Effector memory CD8-positive, alpha-beta T cell (primary cell): ENCODE measurements around the gene PRG2.

Experiments
- ATAC-seq: fragments of 150-1000 bp; cut with Tn5 transposase; replicated peaks from 2 replicates; pipeline ENCODE4 v1.10.0; 2021; ENCODE audit warnings: mild to moderate bottlenecking, moderate library complexity
- DNase-seq, 3 experiments: peaks; one replicate each; pipeline ENCODE4 v3.0.0; 2021
- H3K27ac Mint-ChIP-seq, 2 donors: one replicate each; pipeline ENCODE4 v1.8.0; 2022; ENCODE audit warnings: mild to moderate bottlenecking in 2 of 2, mixed read lengths in 2 of 2, moderate library complexity in 2 of 2
- H3K27me3 Mint-ChIP-seq, 2 donors: one replicate each; pipeline ENCODE4 v1.8.0; 2022; ENCODE audit warnings: mixed read lengths in 2 of 2
- H3K36me3 Mint-ChIP-seq: one replicate; pipeline ENCODE4 v1.8.0; 2022; ENCODE audit warnings: mild to moderate bottlenecking, moderate library complexity, mixed read lengths; ENCODE audit not compliant: insufficient read depth
- H3K4me1 Mint-ChIP-seq, 2 donors: one replicate each; pipeline ENCODE4 v1.8.0; 2022; ENCODE audit warnings: low read depth in 2 of 2, mixed read lengths in 2 of 2
- H3K4me3 Mint-ChIP-seq, 2 donors: one replicate each; pipeline ENCODE4 v1.8.0; 2022; ENCODE audit warnings: mild to moderate bottlenecking in 2 of 2, mixed read lengths in 2 of 2, moderate library complexity in 2 of 2
- H3K9me3 Mint-ChIP-seq, 2 donors: one replicate each; pipeline ENCODE4 v1.8.0; 2022; ENCODE audit warnings: mixed read lengths in 2 of 2

PRG2 gene

GRCh38 chr11:57378186-57378585 lies 12.3 kb downstream of the PRG2 start:
- Mint-ChIP-seq H3K9me3 (no peaks in the 10 kb centered on the region), H3K27ac (no peak overlapping the region), H3K36me3 (no peaks in the 10 kb centered on the region), H3K4me1 (no peaks in the 10 kb centered on the region), H3K4me3 (no peak overlapping the region), H3K27me3 (peaks cover 17 to 33% of the 10 kb centered on the region in 2 donors)
- ATAC-seq (no peak), DNase-seq (no peak)

- H3K27ac Mint-ChIP-seq, result no peak overlapping the region
- H3K9me3 Mint-ChIP-seq, result no peaks in the 10 kb centered on the region
- H3K4me1 Mint-ChIP-seq, result no peaks in the 10 kb centered on the region
- H3K4me3 Mint-ChIP-seq, result no peak overlapping the region
- ATAC-seq (no peak), DNase-seq (no peak)
- no peaks in the 10 kb centered on the region for H3K36me3 Mint-ChIP-seq
- peaks cover 8 to 22% of the 10 kb centered on the region in 2 donors for H3K27me3 Mint-ChIP-seq
These were observed 13.3 kb downstream of the PRG2 start for GRCh38 chr11:57377107-57377506.

- ATAC-seq (no peak), DNase-seq (no peak)
- Mint-ChIP-seq H3K4me1 (no peaks in the 10 kb centered on the region), H3K36me3 (no peaks in the 10 kb centered on the region), H3K9me3 (no peaks in the 10 kb centered on the region), H3K27me3 (peaks cover 6 to 15% of the 10 kb centered on the region in 2 donors), H3K27ac (no peak overlapping the region), H3K4me3 (no peak overlapping the region)
These were observed 14.1 kb downstream of the PRG2 start for GRCh38 chr11:57376095-57377090.

GRCh38 chr11:57375490-57375889 lies 15.0 kb downstream of the PRG2 start:
- no peaks in the 10 kb centered on the region for H3K36me3 Mint-ChIP-seq

GRCh38 chr11:57374966-57375365 lies 15.5 kb downstream of the PRG2 start:
- Mint-ChIP-seq H3K4me1 (no peaks in the 10 kb centered on the region), H3K27me3 (peaks cover 0 to 9% of the 10 kb centered on the region in 2 donors), H3K4me3 (no peak overlapping the region), H3K36me3 (no peaks in the 10 kb centered on the region), H3K27ac (no peak overlapping the region), H3K9me3 (no peaks in the 10 kb centered on the region)
- ATAC-seq (no peak), DNase-seq (no peak)

More at GRCh38 chr11:57375490-57375889, 15.0 kb downstream of the PRG2 start:
- no peak for ATAC-seq
- H3K4me3 Mint-ChIP-seq, result no peak overlapping the region
- H3K4me1 Mint-ChIP-seq, result no peaks in the 10 kb centered on the region
- no peak for DNase-seq
- peaks cover 4 to 11% of the 10 kb centered on the region in 2 donors for H3K27me3 Mint-ChIP-seq
- H3K9me3 Mint-ChIP-seq, result no peaks in the 10 kb centered on the region
- H3K27ac Mint-ChIP-seq, result no peak overlapping the region

GRCh38 chr11:57373146-57373545 lies 17.3 kb downstream of the PRG2 start:
- no peak for DNase-seq
- Mint-ChIP-seq H3K36me3 (no peaks in the 10 kb centered on the region), H3K9me3 (no peaks in the 10 kb centered on the region), H3K27ac (peak overlapping the region in 1 of 2 donors; percentile 42), H3K27me3 (peaks cover 0 to 12% of the 10 kb centered on the region in 2 donors), H3K4me1 (no peaks in the 10 kb centered on the region), H3K4me3 (no peak overlapping the region)
- no peak for ATAC-seq

- DNase-seq, result no peak
- Mint-ChIP-seq H3K27me3 (peaks cover 0 to 24% of the 10 kb centered on the region in 2 donors), H3K36me3 (no peaks in the 10 kb centered on the region), H3K4me3 (no peak overlapping the region), H3K4me1 (no peaks in the 10 kb centered on the region), H3K27ac (peak overlapping the region in 1 of 2 donors; percentile 32), H3K9me3 (no peaks in the 10 kb centered on the region)
- no peak for ATAC-seq
These were observed 19.5 kb downstream of the PRG2 start for GRCh38 chr11:57370941-57371340.

- ATAC-seq (no peak), DNase-seq (no peak)
- Mint-ChIP-seq H3K36me3 (no peaks in the 10 kb centered on the region), H3K9me3 (no peaks in the 10 kb centered on the region), H3K27ac (peak overlapping the region in 1 of 2 donors; percentile 32), H3K4me1 (no peaks in the 10 kb centered on the region), H3K27me3 (peaks cover 0 to 30% of the 10 kb centered on the region in 2 donors), H3K4me3 (no peak overlapping the region)
These were observed 20.2 kb downstream of the PRG2 start for GRCh38 chr11:57370251-57370650.

GRCh38 chr11:57368845-57369232 lies 21.6 kb downstream of the PRG2 start:
- Mint-ChIP-seq H3K27me3 (peaks cover 5 to 38% of the 10 kb centered on the region in 2 donors), H3K27ac (no peak overlapping the region), H3K9me3 (no peaks in the 10 kb centered on the region), H3K36me3 (no peaks in the 10 kb centered on the region), H3K4me3 (no peak overlapping the region), H3K4me1 (no peaks in the 10 kb centered on the region)
- ATAC-seq (no peak), DNase-seq (no peak)

- peaks cover 6 to 43% of the 10 kb centered on the region in 2 donors for H3K27me3 Mint-ChIP-seq
- no peak overlapping the region for H3K4me3 Mint-ChIP-seq
- H3K36me3 Mint-ChIP-seq, result no peaks in the 10 kb centered on the region
- ATAC-seq (no peak), DNase-seq (no peak)
- no peaks in the 10 kb centered on the region for H3K9me3 Mint-ChIP-seq
- H3K4me1 Mint-ChIP-seq, result no peaks in the 10 kb centered on the region
- no peak overlapping the region for H3K27ac Mint-ChIP-seq
These were observed 22.2 kb downstream of the PRG2 start for GRCh38 chr11:57368106-57368844.

- H3K4me3 Mint-ChIP-seq, result no peak overlapping the region
- peaks cover 21 to 64% of the 10 kb centered on the region in 2 donors for H3K27me3 Mint-ChIP-seq
These were observed 25.4 kb downstream of the PRG2 start for GRCh38 chr11:57364851-57365660.

GRCh38 chr11:57363131-57364080 lies 27.0 kb downstream of the PRG2 start:
- DNase-seq (no peak), ATAC-seq (no peak)
- H3K4me3 Mint-ChIP-seq, result no peak overlapping the region
- H3K36me3 Mint-ChIP-seq, result no peaks in the 10 kb centered on the region
- H3K4me1 Mint-ChIP-seq, result no peaks in the 10 kb centered on the region
- H3K9me3 Mint-ChIP-seq, result no peaks in the 10 kb centered on the region
- H3K27ac Mint-ChIP-seq, result no peak overlapping the region
- peaks cover 21 to 55% of the 10 kb centered on the region in 2 donors for H3K27me3 Mint-ChIP-seq

More at GRCh38 chr11:57364851-57365660, 25.4 kb downstream of the PRG2 start:
- no peaks in the 10 kb centered on the region for H3K9me3 Mint-ChIP-seq
- H3K36me3 Mint-ChIP-seq, result no peaks in the 10 kb centered on the region
- H3K27ac Mint-ChIP-seq, result no peak overlapping the region
- ATAC-seq, result no peak
- H3K4me1 Mint-ChIP-seq, result no peaks in the 10 kb centered on the region
- no peak for DNase-seq
